GM19463 (cell line): ENCODE data around the gene AUH.
"Not testable (repeated sequence)": the region's sequence is repeated elsewhere in the genome, so short reads cannot be mapped to it uniquely, and the experiment has no call there.

Experiments
- ATAC-seq: cut with Tn5 transposase; IDR thresholded peaks from one replicate; pipeline ENCODE4 v1.9.1; 2021; ENCODE audit warnings: mild to moderate bottlenecking, moderate library complexity; ENCODE audit not compliant: unreplicated experiment

Gene AUH

GRCh38 chr9:91211919-91212318 lies 149.8 kb downstream of the AUH start:
- no peak for ATAC-seq

GRCh38 chr9:91211414-91211813 lies 150.3 kb downstream of the AUH start:
- ATAC-seq = no peak

GRCh38 chr9:91210318-91210717 lies 151.4 kb downstream of the AUH start:
- ATAC-seq = no peak

GRCh38 chr9:91208837-91209236 lies 152.9 kb downstream of the AUH start:
- no peak for ATAC-seq

GRCh38 chr9:91208419-91208745 lies 153.3 kb downstream of the AUH start:
- no peak for ATAC-seq

- peak; percentile 72 for ATAC-seq
These were observed 153.8 kb downstream of the AUH start for GRCh38 chr9:91207729-91208418.

GRCh38 chr9:91207397-91207728 lies 154.4 kb downstream of the AUH start:
- no peak for ATAC-seq

GRCh38 chr9:91206806-91207205 lies 154.9 kb downstream of the AUH start:
- no peak for ATAC-seq

- ATAC-seq = no peak
These were observed 158.9 kb downstream of the AUH start for GRCh38 chr9:91202736-91203283.

- ATAC-seq = no peak
These were observed 160.9 kb downstream of the AUH start for GRCh38 chr9:91200692-91201336.

GRCh38 chr9:91199739-91200497 lies 161.8 kb downstream of the AUH start:
- no peak for ATAC-seq

GRCh38 chr9:91198881-91199280 lies 162.8 kb downstream of the AUH start:
- not testable (repeated sequence) for ATAC-seq

GRCh38 chr9:91198405-91198804 lies 163.3 kb downstream of the AUH start:
- no peak for ATAC-seq

GRCh38 chr9:91197232-91198181 lies 164.2 kb downstream of the AUH start:
- ATAC-seq = peak; percentile 44

GRCh38 chr9:91196103-91196950 lies 165.4 kb downstream of the AUH start:
- no peak for ATAC-seq

GRCh38 chr9:91195372-91196012 lies 166.2 kb downstream of the AUH start:
- ATAC-seq = no peak

- peak; percentile 41 for ATAC-seq
These were observed 167.9 kb downstream of the AUH start for GRCh38 chr9:91193658-91194391.

- ATAC-seq = no peak
These were observed 168.5 kb downstream of the AUH start for GRCh38 chr9:91193087-91193657.
